ENCODE results near the gene RAMP1. TPM values are rescaled to one million over a fixed set of nuclear protein-coding genes. Genes with fewer than 3 reads are reported as not detected.

The RAMP1 gene
- total RNA-seq, 2 donors from 2014 or later: 1.6 TPM; not detected in 1

DNA sequence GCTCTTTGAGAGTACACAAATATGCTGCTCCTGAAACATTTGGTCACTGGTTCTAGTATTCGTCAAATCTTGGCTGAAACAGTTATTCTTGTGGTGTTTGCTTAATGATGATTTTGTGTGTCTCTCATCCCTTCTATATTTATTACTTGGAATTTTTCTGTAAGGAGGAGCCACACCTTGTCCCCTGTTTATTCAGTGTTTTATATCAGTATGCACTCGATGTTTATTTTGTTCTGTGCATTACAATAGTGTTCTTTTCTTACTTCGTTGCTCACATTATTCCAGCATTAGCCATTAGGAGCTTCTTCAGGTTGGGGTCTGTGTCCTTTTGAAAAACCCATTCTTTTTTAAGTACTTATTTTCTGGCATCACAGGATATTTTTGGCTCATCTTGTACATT, 5.1 kb upstream of the RAMP1 start:
- peaks cover 36% of the 10 kb centered on the region for H3K27me3 Mint-ChIP-seq
- H3K27ac Mint-ChIP-seq: peak overlapping the region; percentile 47
- no peak for DNase-seq
- no peak overlapping the region for H3K4me3 Mint-ChIP-seq
- peaks cover 5% of the 10 kb centered on the region for H3K4me1 Mint-ChIP-seq
- H3K9me3 ChIP-seq (ENCODE audit: control insufficient read depth, low read length, poor library complexity, severe bottlenecking): no peaks in the 10 kb centered on the region
- H3K36me3 Mint-ChIP-seq (ENCODE audit: low read depth): peaks cover 2% of the 10 kb centered on the region
- ATAC-seq: no peak

GRCh38 chr2:237857791-237858190, 1.6 kb upstream of the RAMP1 start:
- ATAC-seq (no peak), DNase-seq (no peak)
- H3K4me1 Mint-ChIP-seq: peaks cover 7% of the 10 kb centered on the region
- no peak overlapping the region for H3K4me3 Mint-ChIP-seq
- H3K27ac Mint-ChIP-seq: no peak overlapping the region
- peaks cover 2% of the 10 kb centered on the region for H3K36me3 Mint-ChIP-seq (ENCODE audit: low read depth)
- H3K9me3 ChIP-seq (ENCODE audit: control insufficient read depth, low read length, poor library complexity, severe bottlenecking): no peaks in the 10 kb centered on the region
- H3K27me3 Mint-ChIP-seq: peaks cover 44% of the 10 kb centered on the region

DNA sequence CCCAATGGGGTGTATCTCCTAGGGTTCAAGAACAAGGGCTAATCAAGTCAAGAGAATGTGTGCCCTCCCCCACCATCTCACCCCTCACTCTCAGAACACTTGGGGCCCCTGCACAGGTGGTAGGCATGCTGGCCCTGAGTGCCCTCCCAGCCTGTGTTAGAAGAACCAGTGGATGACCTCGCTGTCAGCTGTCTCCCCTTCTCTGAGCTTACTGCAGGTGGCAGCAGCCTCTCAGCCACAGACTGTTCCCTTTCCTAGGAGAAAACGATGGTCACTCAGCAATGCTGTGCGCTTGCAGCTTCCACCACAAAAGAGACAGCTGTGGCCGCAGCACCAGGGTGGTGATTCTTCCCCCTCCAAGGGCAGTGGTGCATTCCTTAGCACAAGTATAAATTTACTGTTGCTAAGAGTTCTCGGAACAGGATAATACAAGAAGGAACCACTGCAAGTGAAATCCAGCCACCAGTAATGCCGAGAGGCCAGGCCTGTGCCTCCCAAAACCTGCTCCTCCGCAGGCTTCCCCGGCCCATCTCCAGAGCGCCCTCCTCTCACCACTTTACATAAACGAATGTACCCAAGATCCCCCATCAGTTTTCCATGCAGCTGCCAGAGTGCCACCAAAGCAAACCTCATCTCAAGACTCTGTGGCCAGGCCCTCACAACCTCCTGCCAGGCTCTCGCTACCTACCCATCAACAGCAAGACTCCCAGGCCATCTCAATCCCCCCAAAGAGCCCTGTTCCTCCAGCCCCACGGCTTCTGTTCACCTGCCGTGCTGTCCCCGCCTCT, 935 bp upstream of the RAMP1 start:
- no peak for DNase-seq
- peaks cover 44% of the 10 kb centered on the region for H3K27me3 Mint-ChIP-seq
- H3K9me3 ChIP-seq (ENCODE audit: control insufficient read depth, low read length, poor library complexity, severe bottlenecking): no peaks in the 10 kb centered on the region
- peak; percentile 73 for ATAC-seq
- H3K36me3 Mint-ChIP-seq (ENCODE audit: low read depth): peaks cover 2% of the 10 kb centered on the region
- H3K27ac Mint-ChIP-seq: no peak overlapping the region
- H3K4me3 Mint-ChIP-seq: peak overlapping the region; percentile 86
- H3K4me1 Mint-ChIP-seq: peaks cover 7% of the 10 kb centered on the region

- H3K27me3 Mint-ChIP-seq: peaks cover 44% of the 10 kb centered on the region
- H3K4me1 Mint-ChIP-seq: peaks cover 7% of the 10 kb centered on the region
- H3K4me3 Mint-ChIP-seq: peak overlapping the region; percentile 86
- H3K36me3 Mint-ChIP-seq (ENCODE audit: low read depth): peaks cover 2% of the 10 kb centered on the region
- H3K27ac Mint-ChIP-seq: no peak overlapping the region
- no peaks in the 10 kb centered on the region for H3K9me3 ChIP-seq (ENCODE audit: control insufficient read depth, low read length, poor library complexity, severe bottlenecking)
- DNase-seq: no peak
- no peak for ATAC-seq
Observed at GRCh38 chr2:237859082-237859433, 365 bp upstream of the RAMP1 start.

DNA sequence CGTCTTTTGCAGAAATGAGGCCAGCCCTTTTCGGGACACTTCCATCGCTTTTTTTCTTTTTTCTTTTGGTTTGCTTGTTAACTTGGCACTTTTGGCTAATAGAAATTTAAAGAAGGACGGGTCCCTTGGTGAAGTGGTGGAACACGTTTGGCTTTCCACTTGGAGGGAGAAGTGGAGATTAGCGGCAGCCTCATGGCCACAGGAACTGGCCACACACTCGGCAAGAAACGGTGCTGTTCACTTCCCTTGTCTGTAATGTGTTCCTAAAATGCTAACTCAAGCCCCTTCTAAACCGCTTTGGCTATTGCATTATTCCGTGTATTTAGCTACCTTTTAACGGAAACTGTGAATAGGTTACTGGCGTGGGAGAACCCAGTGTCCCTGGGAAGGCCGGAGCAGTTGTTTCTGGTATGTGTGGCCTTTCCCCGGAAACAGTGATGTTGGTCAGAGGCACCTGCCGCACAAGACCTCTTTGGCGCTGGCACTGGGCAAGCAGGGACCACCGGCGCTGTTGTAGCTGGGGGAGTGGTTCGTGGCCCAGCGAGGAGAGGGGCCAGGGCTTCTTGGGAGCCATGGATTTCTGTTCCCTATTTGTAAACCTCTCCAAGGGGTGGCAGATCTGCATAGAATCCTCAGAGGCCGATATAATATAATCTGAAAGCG, 981 bp downstream of the RAMP1 start:
- H3K27me3 Mint-ChIP-seq: peaks cover 47% of the 10 kb centered on the region
- no peaks in the 10 kb centered on the region for H3K9me3 ChIP-seq (ENCODE audit: control insufficient read depth, low read length, poor library complexity, severe bottlenecking)
- peaks cover 12% of the 10 kb centered on the region for H3K4me1 Mint-ChIP-seq
- no peak overlapping the region for H3K27ac Mint-ChIP-seq
- DNase-seq: no peak
- H3K4me3 Mint-ChIP-seq: peak overlapping the region; percentile 80
- ATAC-seq: no peak
- peaks cover 2% of the 10 kb centered on the region for H3K36me3 Mint-ChIP-seq (ENCODE audit: low read depth)

DNA sequence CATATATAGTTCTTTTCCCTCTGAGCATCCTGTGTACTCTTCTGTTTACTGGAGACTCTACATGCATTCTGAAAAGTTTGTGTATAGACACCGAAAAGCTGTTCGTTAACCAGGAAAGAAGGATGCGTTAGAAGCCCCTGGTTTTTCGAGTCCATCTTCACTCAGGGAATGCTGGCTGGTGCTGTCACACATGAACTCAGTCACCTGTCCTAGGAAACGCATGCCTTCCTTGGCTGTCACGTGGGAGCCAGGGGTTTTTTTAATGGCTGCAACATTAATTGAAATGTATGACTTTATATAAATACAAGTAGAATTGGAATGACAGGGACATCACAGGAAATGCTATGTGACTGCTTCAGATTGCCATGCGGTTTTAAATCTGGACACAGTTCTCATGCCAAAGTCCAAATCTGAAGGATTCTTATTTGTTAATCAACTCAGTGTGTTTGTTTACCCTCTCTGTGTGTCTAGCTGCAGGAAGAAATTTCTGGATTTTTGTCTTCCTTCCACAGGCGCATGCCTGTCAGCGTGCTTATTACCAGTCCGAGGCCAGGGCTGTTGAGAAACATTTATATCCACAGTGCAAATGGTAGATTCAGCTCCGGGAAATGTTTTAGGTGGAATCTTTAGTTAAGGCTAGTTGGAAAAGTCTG, 2.6 kb downstream of the RAMP1 start:
- Mint-ChIP-seq H3K27me3 (peaks cover 36% of the 10 kb centered on the region), H3K36me3 (ENCODE audit: low read depth) (peaks cover 2% of the 10 kb centered on the region), H3K4me3 (no peak overlapping the region), H3K4me1 (peaks cover 14% of the 10 kb centered on the region), H3K27ac (no peak overlapping the region)
- H3K9me3 ChIP-seq (ENCODE audit: control insufficient read depth, low read length, poor library complexity, severe bottlenecking): no peaks in the 10 kb centered on the region
- DNase-seq (no peak), ATAC-seq (no peak)

DNA sequence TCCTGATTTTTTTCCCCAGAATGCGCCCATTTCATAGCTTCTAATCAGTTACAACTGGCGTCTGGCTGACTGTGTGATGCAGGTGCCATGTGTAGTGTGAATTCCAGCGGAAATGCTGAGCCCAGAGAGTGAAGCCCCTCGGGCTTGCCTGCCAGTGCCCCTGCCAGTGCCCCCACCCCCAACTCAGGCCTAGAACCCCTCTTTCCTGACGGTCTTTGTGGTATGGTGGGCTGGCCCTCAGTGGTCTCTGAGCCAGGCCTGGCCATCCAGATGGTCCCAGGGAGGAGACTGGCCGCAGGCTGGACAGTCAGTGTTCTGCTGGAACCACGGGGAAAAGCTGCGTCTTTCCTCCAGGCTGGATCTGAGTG, 3.1 kb downstream of the RAMP1 start:
- no peak for ATAC-seq
- no peak for DNase-seq
- peaks cover 32% of the 10 kb centered on the region for H3K27me3 Mint-ChIP-seq
- H3K36me3 Mint-ChIP-seq (ENCODE audit: low read depth): peaks cover 2% of the 10 kb centered on the region
- H3K4me3 Mint-ChIP-seq: no peak overlapping the region
- H3K4me1 Mint-ChIP-seq: peaks cover 14% of the 10 kb centered on the region
- H3K9me3 ChIP-seq (ENCODE audit: control insufficient read depth, low read length, poor library complexity, severe bottlenecking): no peaks in the 10 kb centered on the region
- H3K27ac Mint-ChIP-seq: no peak overlapping the region

DNA sequence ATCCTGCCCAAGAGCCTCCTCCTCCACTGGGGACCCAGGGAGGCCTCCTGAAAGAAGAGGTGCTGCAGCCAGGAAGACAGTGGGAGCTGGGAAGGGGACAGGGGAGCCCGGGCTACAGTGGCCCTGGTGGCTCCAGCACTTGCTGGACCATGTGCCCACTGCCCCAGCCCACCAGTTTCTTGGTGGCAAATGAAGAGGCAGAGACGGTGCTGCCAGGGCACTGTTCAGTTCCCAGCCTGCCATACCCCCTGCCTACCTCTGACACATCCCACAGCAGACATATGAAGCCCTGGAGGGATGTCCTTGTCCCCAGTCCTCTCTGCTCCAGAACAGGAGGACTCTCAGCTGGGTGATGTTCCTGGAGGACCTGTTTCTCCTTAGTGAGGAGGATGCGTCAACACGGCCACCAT, 3.7 kb downstream of the RAMP1 start:
- peaks cover 2% of the 10 kb centered on the region for H3K36me3 Mint-ChIP-seq (ENCODE audit: low read depth)
- H3K27me3 Mint-ChIP-seq: peaks cover 27% of the 10 kb centered on the region
- no peak overlapping the region for H3K27ac Mint-ChIP-seq
- no peak for DNase-seq
- no peak for ATAC-seq
- H3K4me3 Mint-ChIP-seq: no peak overlapping the region
- H3K9me3 ChIP-seq (ENCODE audit: control insufficient read depth, low read length, poor library complexity, severe bottlenecking): no peaks in the 10 kb centered on the region
- H3K4me1 Mint-ChIP-seq: peaks cover 14% of the 10 kb centered on the region

- Mint-ChIP-seq H3K4me1 (peaks cover 14% of the 10 kb centered on the region), H3K4me3 (no peak overlapping the region), H3K36me3 (ENCODE audit: low read depth) (no peaks in the 10 kb centered on the region), H3K27me3 (peaks cover 23% of the 10 kb centered on the region), H3K27ac (no peak overlapping the region)
- DNase-seq (no peak), ATAC-seq (no peak)
- H3K9me3 ChIP-seq (ENCODE audit: control insufficient read depth, low read length, poor library complexity, severe bottlenecking): no peaks in the 10 kb centered on the region
Observed at GRCh38 chr2:237863689-237864443, 4.4 kb downstream of the RAMP1 start.

GRCh38 chr2:237864444-237864931, 5.1 kb downstream of the RAMP1 start:
- H3K4me3 Mint-ChIP-seq: no peak overlapping the region
- peaks cover 26% of the 10 kb centered on the region for H3K27me3 Mint-ChIP-seq
- ATAC-seq: no peak
- peaks cover 18% of the 10 kb centered on the region for H3K4me1 Mint-ChIP-seq
- no peaks in the 10 kb centered on the region for H3K9me3 ChIP-seq (ENCODE audit: control insufficient read depth, low read length, poor library complexity, severe bottlenecking)
- H3K27ac Mint-ChIP-seq: no peak overlapping the region
- no peak for DNase-seq
- H3K36me3 Mint-ChIP-seq (ENCODE audit: low read depth): no peaks in the 10 kb centered on the region

DNA sequence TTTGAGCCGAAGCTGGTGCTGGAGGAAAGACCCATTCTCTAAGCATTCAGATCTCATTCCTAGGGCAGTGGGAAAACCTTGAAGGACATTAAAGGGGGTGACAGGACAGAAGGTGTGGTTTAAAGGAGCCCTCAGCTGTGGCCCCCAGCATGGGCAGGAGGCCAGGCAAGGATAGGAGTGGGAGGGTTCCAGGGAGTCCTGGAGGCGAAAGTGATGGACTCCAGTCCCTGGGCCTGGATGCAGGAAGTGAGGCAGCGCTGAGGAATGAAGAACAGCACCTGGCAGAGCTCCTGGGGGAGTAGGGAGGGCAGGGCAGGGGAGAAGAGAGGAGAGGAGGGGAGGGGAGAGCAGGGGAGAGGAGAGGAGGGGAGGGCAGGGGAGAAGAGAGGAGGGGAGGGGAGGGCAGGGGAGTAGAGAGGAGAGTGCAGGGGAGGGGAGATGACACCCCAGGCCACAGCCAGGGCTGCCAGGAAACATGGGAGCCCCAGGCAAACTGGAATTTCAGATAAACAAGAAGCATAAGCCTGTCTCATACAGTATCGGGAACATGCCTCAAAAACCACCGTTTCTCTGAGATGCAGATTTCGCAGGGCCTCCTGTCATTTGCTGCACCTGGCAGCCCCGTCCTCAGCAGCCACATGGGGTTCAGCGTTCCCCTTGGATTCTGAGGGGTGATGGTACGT, 5.7 kb downstream of the RAMP1 start:
- Mint-ChIP-seq H3K4me3 (no peak overlapping the region), H3K4me1 (peaks cover 18% of the 10 kb centered on the region), H3K27me3 (peaks cover 31% of the 10 kb centered on the region), H3K36me3 (ENCODE audit: low read depth) (no peaks in the 10 kb centered on the region), H3K27ac (no peak overlapping the region)
- DNase-seq (no peak), ATAC-seq (no peak)
- H3K9me3 ChIP-seq (ENCODE audit: control insufficient read depth, low read length, poor library complexity, severe bottlenecking): no peaks in the 10 kb centered on the region

GRCh38 chr2:237865623-237866041, 6.2 kb downstream of the RAMP1 start:
- H3K4me3 Mint-ChIP-seq: no peak overlapping the region
- H3K36me3 Mint-ChIP-seq (ENCODE audit: low read depth): no peaks in the 10 kb centered on the region
- H3K27me3 Mint-ChIP-seq: peaks cover 31% of the 10 kb centered on the region
- ATAC-seq (no peak), DNase-seq (no peak)
- peaks cover 19% of the 10 kb centered on the region for H3K4me1 Mint-ChIP-seq
- H3K27ac Mint-ChIP-seq: no peak overlapping the region
- no peaks in the 10 kb centered on the region for H3K9me3 ChIP-seq (ENCODE audit: control insufficient read depth, low read length, poor library complexity, severe bottlenecking)
